HG03571 (cell line): ENCODE data around the gene CLTCL1.
"Not testable (repeated sequence)": the region's sequence is repeated elsewhere in the genome, so short reads cannot be mapped to it uniquely, and the experiment has no call there.

Experiments
- ATAC-seq: cut with Tn5 transposase; IDR thresholded peaks from one replicate; pipeline ENCODE4 v1.9.1; 2021; ENCODE audit not compliant: unreplicated experiment

The CLTCL1 gene

GRCh38 chr22:19256362-19256761, 35.2 kb downstream of the CLTCL1 start:
- ATAC-seq: not testable (repeated sequence)

DNA sequence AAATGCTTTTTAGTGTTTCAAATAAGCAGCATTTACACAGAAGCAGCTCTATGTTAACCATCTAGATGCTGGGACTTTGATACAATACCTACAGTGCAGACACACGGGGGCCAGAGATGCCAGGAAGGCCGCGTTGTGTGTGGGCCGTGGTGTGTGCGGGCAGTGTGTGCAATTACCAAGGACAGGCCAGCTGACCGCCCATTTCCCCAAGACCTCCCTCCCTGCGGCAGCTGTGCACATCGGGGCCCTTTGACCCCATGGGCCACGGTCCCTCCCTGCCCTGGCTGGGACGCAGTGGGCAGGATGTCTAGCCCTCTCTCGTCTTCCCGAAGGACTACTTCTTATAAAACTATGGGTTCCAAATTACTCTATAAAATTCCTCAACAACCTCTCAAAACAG, 38.4 kb downstream of the CLTCL1 start:
- no peak for ATAC-seq

- no peak for ATAC-seq
Measured at GRCh38 chr22:19244600-19245352, 46.7 kb downstream of the CLTCL1 start.

GRCh38 chr22:19242699-19243098, 48.8 kb downstream of the CLTCL1 start:
- no peak for ATAC-seq

DNA sequence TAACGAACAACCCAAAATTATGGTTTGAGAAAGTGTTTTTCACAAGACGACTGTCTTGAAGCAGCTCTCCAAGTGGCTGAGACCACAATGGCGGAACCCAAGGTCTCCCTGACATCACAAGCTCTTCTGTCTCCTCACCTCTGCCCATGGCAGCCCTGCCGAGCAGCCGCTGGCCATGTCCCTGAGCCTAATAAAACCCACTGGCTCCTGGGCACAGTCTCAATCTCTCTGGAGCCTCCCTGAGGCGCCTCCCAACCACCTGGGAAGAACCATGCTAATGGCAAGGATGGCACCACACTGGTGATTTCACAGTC, 50.0 kb downstream of the CLTCL1 start:
- no peak for ATAC-seq

- ATAC-seq: no peak
Measured at GRCh38 chr22:19240813-19241592, 50.5 kb downstream of the CLTCL1 start.

DNA sequence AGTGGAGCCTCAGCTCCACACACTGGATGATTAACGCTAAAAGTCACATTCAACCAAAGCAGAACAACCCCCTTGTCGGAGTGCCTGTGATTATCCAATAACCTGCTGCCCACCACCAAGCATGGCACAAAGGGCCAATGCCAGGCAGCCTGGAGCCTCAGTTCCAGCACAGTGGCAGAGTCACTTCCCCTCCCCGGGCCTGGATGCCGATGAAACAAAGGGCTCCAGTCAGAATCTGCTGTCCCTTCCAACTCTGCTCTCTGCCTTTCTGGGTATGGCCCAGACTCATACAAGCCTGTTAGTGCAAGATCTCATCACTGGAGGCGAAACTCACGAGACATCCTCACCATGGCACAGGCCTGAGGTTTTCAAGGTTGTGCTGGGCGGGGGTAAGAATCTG, 52.1 kb downstream of the CLTCL1 start:
- no peak for ATAC-seq

- no peak for ATAC-seq
Measured at GRCh38 chr22:19238900-19239299, 52.6 kb downstream of the CLTCL1 start.

DNA sequence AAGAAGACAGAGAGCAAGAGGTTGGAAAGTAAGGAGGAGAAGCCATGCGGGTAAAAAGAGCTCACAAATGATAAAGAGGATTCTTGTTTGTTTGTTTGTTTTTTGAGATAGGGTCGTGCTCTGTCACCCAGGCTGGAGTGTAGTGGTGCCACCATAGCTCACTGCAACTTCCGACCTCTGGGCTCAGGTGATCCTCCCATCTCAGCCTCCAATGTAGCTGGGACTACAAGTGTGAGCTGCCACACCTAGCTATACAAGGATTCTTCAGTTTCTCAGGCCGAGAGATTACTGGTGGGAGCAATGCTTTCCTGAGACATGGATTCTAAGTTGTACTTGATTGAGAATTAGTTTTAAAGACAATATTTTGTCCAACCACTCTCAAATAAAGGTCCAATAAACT, 55.6 kb downstream of the CLTCL1 start:
- no peak for ATAC-seq

DNA sequence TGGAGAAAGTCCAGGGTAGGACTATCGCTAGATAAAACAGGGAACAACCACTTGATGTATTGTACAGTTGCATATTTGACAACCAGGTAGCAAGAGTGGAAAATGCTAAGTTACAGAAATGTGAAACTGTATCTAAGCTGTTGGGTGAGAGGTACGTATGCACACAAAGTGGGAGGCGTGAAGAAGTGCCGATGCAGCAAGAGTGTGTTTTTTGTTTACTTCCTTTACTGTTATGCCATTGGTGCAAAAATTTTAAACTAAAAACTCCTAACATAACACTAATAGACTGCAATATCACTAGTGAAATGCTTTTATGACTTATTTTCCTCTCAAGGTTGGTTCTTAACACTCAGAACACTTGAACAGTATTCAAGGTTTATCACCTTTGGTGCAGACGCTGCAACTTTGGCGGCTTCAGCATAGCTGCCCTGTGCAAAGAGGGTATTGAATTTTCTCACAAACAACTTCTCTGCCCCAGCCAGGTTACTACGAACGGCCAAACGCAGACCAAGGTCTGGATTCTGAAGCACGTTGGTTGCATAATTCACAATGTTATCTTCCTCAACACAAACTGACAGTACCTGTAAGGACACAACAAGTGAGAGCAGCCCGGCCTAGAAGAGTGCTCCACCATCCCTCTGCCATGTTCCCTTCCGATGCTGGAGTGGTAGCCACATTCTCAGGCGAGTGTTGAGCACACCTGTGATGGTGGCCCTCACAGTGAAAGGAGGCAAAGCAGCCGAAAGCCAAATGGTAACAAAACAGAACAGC, 57.2 kb downstream of the CLTCL1 start:
- no peak for ATAC-seq

DNA sequence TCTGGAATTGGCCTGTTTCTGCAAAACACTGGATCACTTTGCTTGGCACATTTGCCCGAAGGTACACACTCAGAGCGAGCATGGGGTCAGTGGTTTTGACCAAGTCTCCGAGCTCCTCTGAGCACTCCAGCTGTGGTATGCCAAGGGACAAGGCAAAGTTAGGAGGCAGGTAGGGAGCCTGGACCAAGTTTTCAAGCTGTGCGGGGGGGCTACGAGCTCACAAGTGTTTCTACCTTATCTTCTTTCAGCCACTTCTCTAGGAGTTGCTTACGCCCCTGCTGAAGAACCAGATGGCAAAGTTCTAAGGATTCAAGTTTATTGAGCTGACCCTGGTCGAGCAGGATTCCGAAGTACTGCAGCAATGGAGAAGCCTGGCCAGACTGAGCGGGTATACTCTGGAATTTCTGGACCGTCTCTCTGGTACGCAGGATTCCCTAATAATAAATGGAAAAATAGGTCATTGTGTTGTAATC, 58.3 kb downstream of the CLTCL1 start:
- ATAC-seq: no peak

DNA sequence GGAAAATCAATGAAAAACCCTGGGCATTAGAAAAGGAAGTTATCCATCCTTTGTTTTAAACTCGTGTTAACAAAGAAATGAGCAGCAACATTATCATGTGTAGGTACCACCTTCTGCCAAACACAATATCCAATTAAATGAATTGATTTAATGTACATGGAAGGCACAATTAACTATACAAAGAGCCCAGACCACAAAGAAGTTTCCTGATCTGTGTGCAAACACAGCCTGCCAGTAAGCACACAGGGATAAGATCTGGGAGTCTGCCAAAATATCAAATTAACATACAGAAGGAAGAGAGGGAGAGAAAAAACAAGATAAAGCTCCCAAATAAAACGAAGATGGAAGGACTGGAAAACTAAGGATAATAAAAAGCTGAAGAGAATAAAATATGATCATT, 58.9 kb downstream of the CLTCL1 start:
- ATAC-seq: no peak

DNA sequence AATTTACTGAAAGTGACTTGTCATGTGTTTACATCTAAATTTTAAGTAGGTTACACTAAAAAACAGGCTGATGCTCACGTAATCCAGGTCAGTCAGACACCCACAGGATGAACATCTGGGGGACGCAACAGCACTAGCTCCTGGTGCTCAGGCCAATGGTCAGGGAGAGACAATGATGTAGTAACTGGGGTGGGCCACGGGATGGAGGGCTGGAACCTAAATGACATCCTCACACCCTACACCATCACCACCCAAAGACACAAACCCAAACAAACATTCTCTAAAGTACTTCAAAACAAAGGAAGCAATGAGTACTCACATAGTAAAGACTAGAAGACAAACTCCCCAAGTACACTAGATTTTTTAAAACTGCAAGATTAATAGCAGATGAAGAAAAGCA, 59.5 kb downstream of the CLTCL1 start:
- no peak for ATAC-seq

DNA sequence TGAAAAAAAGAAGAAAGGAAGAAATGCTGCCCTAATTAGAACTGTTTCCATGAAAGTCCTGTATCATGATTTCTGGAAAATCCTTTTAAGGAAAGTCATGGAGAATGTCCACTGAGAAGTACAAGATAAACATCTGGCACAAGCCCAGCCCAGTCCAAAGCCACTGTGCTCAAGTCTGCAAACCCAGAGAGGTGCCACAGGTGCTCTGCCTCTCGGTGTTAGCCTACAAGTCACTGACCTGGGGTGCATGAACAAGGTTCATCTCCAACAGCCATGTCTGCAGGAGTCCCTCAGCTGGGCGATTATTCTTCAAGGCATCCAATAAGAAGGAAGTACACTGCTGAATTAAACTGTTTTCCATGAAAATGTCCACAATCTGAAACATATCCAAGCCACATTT, 61.9 kb downstream of the CLTCL1 start:
- no peak for ATAC-seq

DNA sequence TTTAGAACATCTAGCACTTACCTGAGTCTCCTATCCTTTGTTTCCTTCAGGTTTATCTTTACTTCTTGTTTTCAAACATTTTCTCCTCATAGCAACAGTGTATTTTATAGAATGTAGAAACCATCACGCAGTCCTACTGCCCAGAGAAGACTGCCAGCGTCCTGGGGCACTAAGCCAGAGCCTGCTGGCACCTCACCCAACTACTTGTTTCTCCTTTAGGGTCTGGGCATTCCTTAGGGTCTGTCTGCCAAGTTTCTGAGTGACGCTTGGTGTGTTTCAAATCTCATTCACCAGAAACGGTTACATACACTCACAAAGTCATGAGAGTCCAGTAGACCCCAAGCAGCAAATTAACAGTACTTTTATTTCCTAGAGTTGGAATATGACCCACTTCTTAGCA, 63.3 kb downstream of the CLTCL1 start:
- ATAC-seq: no peak

DNA sequence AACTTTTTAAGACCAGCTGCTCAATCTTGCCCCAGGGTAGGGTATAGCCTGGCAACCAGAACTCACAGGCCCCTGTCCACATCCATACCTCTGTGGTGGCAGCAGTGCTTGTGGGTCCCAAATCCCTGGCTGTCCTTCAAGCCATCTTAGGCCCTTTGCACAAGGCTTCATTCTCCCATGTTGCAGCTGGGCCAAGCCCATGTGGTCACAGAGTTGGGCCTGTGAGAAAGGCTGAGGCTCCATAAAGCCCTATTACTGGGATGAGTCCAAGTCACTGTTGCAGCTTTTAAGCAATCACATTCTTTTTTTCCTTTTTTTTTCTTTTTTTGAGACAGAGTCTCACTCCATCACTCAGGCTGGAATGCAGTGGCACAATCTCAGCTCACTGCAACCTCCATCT, 65.1 kb downstream of the CLTCL1 start:
- no peak for ATAC-seq

GRCh38 chr22:19225560-19225959, 66.0 kb downstream of the CLTCL1 start:
- no peak for ATAC-seq

DNA sequence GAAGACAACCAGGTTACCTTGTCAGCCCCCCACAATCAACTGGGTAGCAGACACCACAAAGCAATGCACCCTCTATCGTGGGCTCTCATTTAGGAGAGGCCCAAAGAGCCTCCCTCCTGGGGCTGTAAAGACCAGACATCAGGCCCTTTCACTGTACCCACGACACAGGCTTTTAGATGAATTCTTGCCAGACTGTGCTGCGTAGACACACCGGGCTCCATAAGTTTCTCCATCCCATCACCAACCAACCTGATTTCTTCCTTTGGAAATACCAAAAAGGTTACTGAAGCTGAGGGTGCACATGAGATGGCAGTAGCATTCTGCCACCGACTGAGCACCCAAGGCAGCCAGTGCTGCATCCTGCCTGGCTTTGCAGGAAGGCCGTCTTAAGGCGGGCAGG, 66.5 kb downstream of the CLTCL1 start:
- ATAC-seq: no peak

DNA sequence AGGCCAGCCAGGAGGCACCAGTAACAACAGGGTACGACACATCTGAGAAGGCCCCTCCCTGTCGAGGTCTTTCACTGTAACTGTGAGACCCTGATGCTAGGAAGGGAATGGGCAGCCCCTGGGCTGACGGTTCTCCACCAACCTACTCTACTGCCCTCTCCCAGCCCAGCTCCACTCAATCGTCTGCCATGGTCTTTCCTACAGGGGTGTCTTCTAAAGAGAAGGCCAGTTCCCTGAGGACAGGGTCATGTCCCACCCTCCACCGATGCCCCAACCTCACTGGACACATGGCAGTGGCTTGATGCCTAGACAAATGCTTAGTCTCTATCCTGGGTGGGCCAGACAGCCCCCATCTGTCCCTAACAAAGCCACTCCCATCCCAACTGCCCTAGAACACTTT, 67.0 kb downstream of the CLTCL1 start:
- no peak for ATAC-seq

DNA sequence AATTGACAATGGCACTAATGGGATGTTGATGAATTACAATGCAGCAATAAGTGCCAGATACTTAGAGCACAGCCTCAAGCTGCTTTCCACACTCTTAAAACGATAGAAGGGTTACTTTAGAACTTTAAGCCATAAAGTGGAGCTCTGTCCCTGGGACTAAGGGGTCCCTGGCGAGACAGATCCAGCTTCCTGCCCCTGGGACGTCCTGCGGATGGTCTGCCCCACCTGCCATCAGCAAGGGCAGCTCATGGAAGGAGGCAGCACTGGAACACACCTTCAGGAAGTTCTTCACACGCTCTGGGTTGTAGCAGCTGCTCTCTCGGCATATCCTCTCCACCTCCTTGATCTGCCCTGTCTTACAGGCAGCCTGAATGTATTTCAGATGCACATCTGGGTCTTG, 67.9 kb downstream of the CLTCL1 start:
- ATAC-seq: no peak

- no peak for ATAC-seq
Measured at GRCh38 chr22:19223110-19223509, 68.4 kb downstream of the CLTCL1 start.
